ENCODE measurements around the gene ITSN1.

- TF ChIP-seq, protein P1, sequence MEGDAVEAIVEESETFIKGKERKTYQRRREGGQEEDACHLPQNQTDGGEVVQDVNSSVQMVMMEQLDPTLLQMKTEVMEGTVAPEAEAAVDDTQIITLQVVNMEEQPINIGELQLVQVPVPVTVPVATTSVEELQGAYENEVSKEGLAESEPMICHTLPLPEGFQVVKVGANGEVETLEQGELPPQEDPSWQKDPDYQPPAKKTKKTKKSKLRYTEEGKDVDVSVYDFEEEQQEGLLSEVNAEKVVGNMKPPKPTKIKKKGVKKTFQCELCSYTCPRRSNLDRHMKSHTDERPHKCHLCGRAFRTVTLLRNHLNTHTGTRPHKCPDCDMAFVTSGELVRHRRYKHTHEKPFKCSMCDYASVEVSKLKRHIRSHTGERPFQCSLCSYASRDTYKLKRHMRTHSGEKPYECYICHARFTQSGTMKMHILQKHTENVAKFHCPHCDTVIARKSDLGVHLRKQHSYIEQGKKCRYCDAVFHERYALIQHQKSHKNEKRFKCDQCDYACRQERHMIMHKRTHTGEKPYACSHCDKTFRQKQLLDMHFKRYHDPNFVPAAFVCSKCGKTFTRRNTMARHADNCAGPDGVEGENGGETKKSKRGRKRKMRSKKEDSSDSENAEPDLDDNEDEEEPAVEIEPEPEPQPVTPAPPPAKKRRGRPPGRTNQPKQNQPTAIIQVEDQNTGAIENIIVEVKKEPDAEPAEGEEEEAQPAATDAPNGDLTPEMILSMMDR (IDR thresholded peaks at IDR 0.05): no peak
- no peak for TF ChIP-seq POLR2A (IDR thresholded peaks at IDR 0.05)
Measured at GRCh38 chr21:33781121-33781520, 138.8 kb downstream of the ITSN1 start.

Data from body of pancreas (tissue), 4 donors.